HG02571 (cell line): ENCODE measurements around the gene PRRT1B.

ENCODE experiments used
- ATAC-seq: cut with Tn5 transposase; IDR thresholded peaks from one replicate; pipeline ENCODE4 v1.9.1; 2021; ENCODE audit warnings: mild to moderate bottlenecking, moderate library complexity; ENCODE audit not compliant: unreplicated experiment

The PRRT1B gene

GRCh38 chr9:131522257-131523085 is 22.9 kb upstream of the PRRT1B start:
- no peak for ATAC-seq

- ATAC-seq: no peak
Measured at GRCh38 chr9:131523086-131523388, 22.3 kb upstream of the PRRT1B start.

GRCh38 chr9:131523451-131524435 is 21.6 kb upstream of the PRRT1B start:
- ATAC-seq: no peak

GRCh38 chr9:131524665-131525315 is 20.5 kb upstream of the PRRT1B start:
- ATAC-seq: no peak

- no peak for ATAC-seq
Measured at GRCh38 chr9:131525643-131526565, 19.4 kb upstream of the PRRT1B start.

GRCh38 chr9:131528186-131528585 is 17.1 kb upstream of the PRRT1B start:
- ATAC-seq: no peak

GRCh38 chr9:131528886-131529505 is 16.3 kb upstream of the PRRT1B start:
- no peak for ATAC-seq

GRCh38 chr9:131529597-131530545 is 15.5 kb upstream of the PRRT1B start:
- no peak for ATAC-seq

GRCh38 chr9:131530546-131530919 is 14.8 kb upstream of the PRRT1B start:
- ATAC-seq: no peak

GRCh38 chr9:131530920-131531832 is 14.1 kb upstream of the PRRT1B start, which contains the start of gene UCK1:
UCK1 (minus strand) TSS chr9:131531263; CDS start chr9:131531174, 89 bp downstream.
- peak; percentile 69 for ATAC-seq

GRCh38 chr9:131534721-131535237 is 10.5 kb upstream of the PRRT1B start:
- ATAC-seq: no peak

- ATAC-seq: no peak
Measured at GRCh38 chr9:131537946-131538345, 7.4 kb upstream of the PRRT1B start.

GRCh38 chr9:131539223-131539923 is 6.0 kb upstream of the PRRT1B start:
- ATAC-seq: no peak

- no peak for ATAC-seq
Measured at GRCh38 chr9:131543141-131543540, 2.2 kb upstream of the PRRT1B start.

- no peak for ATAC-seq
Measured at GRCh38 chr9:131545786-131546335, 538 bp downstream of the PRRT1B start.

- ATAC-seq: no peak
Measured at GRCh38 chr9:131546336-131547084, 1.2 kb downstream of the PRRT1B start.
